A673 (cell line): ENCODE data around the gene SEMA4C. TPM values are rescaled to one million over a fixed set of nuclear protein-coding genes. Genes with fewer than 3 reads are reported as not detected.
"Not testable (repeated sequence)": the region's sequence is repeated elsewhere in the genome, so short reads cannot be mapped to it uniquely, and the experiment has no call there.

ENCODE experiments used
- BruUV-seq: library from RNA; stranded (reverse); fragments of 400-500 nt; replicated peaks from 2 replicates; lab custom pipeline; 2021; lab: Mats Ljungman, UMichigan
- CTCF ChIA-PET: fragments of 300-600 bp; sonication (Branson Sonifier 250); formaldehyde crosslinking; loops from one replicate; lab custom pipeline; 2022; ENCODE audit warnings: antibody characterized with exemption; lab: Charles Lee
- POLR2A ChIA-PET: fragments of 300-600 bp; sonication (Branson Sonifier 250); formaldehyde crosslinking; loops from one replicate; lab custom pipeline; 2022; ENCODE audit warnings: antibody characterized with exemption; ENCODE audit not compliant: low non-redundant PET; lab: Charles Lee
- DNase-seq: peaks from one replicate; pipeline ENCODE4 v3.0.0-alpha.2; 2015; ENCODE audit warnings: low spot score
- H3K27ac ChIP-seq: fragments of 200-600 bp; sonication (generic); 2 replicates; pipeline ENCODE4 v1.5.1; 2016; ENCODE audit warnings: mixed run types, low read depth, mild to moderate bottlenecking, mixed read lengths, antibody characterized with exemption, low read length; ENCODE audit not compliant: poor library complexity, severe bottlenecking
- H3K27me3 ChIP-seq: fragments of 200-600 bp; sonication (generic); replicated peaks from 2 replicates; pipeline ENCODE4 v1.6.1; 2017; ENCODE audit warnings: mixed run types, low read depth, mild to moderate bottlenecking, mixed read lengths, antibody characterized with exemption, low read length; ENCODE audit not compliant: insufficient read depth, poor library complexity
- H3K36me3 ChIP-seq: fragments of 200-600 bp; sonication (generic); 2 replicates; pipeline ENCODE4 v1.6.1; 2016; ENCODE audit warnings: mixed run types, mild to moderate bottlenecking, mixed read lengths, antibody characterized with exemption, low read length; ENCODE audit not compliant: insufficient read depth, poor library complexity, severe bottlenecking
- H3K4me1 ChIP-seq: fragments of 200-600 bp; sonication (generic); 2 replicates; pipeline ENCODE4 v1.6.1; 2017; ENCODE audit warnings: mixed run types, mild to moderate bottlenecking, mixed read lengths, antibody characterized with exemption, low read length; ENCODE audit not compliant: insufficient read depth, poor library complexity, severe bottlenecking
- H3K4me3 ChIP-seq: fragments of 200-600 bp; sonication (generic); 2 replicates; pipeline ENCODE4 v1.5.1; 2016; ENCODE audit warnings: low read depth, mixed run types, mild to moderate bottlenecking, mixed read lengths, low read length; ENCODE audit not compliant: poor library complexity, severe bottlenecking
- H3K9me3 ChIP-seq: fragments of 200-600 bp; sonication (generic); 2 replicates; pipeline ENCODE4 v1.6.1; 2016; ENCODE audit warnings: mixed run types, low read depth, mild to moderate bottlenecking, mixed read lengths, antibody characterized with exemption, low read length; ENCODE audit not compliant: poor library complexity, severe bottlenecking
- EZH2 ChIP-seq: fragments of 200-600 bp; sonication (generic); IDR thresholded peaks from 2 replicates; pipeline ENCODE4 v1.6.1; 2017; ENCODE audit warnings: borderline replicate concordance, low read depth, mild to moderate bottlenecking, mixed read lengths, antibody characterized with exemption, low read length; ENCODE audit not compliant: poor library complexity, severe bottlenecking
- intact Hi-C: fragments of 100-400 bp; cut with micrococcal nuclease; formaldehyde crosslinking; loops from one replicate; pipeline ENCODE4 v1.10.0; 2022; ENCODE audit not compliant: unreplicated experiment
- total RNA-seq: library from RNA; stranded (reverse); gene quantifications from 2 replicates; pipeline ENCODE4 v1.2.3, GENCODE V29; 2021
- TF ChIP-seq, protein P1 (sequence below): fragments of 300-800, 200-600 bp; sonication (generic); conservative IDR thresholded peaks from 2 replicates; pipeline ENCODE4 v1.5.1; 2017; ENCODE audit warnings: low read depth, mild to moderate bottlenecking, antibody characterized with exemption, low read length, moderate library complexity, mixed read lengths

SEMA4C gene
- total RNA-seq, 1 experiment from 2014 or later = 33.3 TPM

DNA sequence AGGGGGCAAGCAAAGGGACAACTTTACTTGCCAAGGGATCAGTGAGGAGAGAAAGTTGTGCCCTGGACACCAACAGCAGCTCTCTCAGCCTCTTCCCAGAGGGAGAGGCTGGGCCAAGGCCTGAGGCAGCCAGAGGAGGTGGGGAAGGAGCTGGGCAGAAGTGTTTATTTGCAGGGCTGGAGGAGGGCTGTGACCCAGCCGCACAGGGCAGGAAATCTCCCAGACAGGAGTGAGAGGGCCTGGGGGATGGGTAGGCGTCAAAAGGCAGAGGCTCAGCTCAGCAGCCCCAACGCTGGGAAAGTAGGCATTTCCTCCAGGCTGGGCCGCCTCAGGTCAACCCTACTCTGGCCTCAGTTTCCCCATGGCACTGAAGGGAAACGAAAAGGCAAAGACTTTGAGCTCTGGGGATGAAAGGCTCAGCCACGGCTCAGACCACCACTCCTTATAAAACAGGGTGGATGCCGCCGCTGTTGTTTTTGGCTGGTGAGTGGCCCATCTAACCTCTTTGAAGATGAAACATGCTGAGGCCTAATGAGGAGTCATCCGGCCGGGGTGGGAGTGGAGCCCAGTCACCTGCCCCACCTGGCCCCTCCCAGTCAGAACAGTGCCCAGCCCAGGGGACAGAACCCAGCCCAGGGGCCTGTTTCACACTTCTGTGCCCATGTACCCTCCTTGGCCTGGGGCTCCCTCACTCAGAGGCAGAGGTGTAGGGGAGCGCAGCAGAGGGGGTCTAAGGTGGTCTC lies 21.9 kb upstream of the SEMA4C start:
- Histone ChIP-seq H3K9me3 (no peaks in the 10 kb centered on the region), H3K27ac (no peak overlapping the region), H3K27me3 (no peaks in the 10 kb centered on the region), H3K36me3 (no peaks in the 10 kb centered on the region), H3K4me1 (no peaks in the 10 kb centered on the region), H3K4me3 (no peak overlapping the region)
- ChIA-PET POLR2A (no interaction called here), CTCF (no interaction called here)
- intact Hi-C loops = no loop called here
- no TSS peak for BruUV-seq
- DNase-seq = no peak
- TF ChIP-seq, protein P1, sequence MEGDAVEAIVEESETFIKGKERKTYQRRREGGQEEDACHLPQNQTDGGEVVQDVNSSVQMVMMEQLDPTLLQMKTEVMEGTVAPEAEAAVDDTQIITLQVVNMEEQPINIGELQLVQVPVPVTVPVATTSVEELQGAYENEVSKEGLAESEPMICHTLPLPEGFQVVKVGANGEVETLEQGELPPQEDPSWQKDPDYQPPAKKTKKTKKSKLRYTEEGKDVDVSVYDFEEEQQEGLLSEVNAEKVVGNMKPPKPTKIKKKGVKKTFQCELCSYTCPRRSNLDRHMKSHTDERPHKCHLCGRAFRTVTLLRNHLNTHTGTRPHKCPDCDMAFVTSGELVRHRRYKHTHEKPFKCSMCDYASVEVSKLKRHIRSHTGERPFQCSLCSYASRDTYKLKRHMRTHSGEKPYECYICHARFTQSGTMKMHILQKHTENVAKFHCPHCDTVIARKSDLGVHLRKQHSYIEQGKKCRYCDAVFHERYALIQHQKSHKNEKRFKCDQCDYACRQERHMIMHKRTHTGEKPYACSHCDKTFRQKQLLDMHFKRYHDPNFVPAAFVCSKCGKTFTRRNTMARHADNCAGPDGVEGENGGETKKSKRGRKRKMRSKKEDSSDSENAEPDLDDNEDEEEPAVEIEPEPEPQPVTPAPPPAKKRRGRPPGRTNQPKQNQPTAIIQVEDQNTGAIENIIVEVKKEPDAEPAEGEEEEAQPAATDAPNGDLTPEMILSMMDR = no peak
- no peak for TF ChIP-seq EZH2

DNA sequence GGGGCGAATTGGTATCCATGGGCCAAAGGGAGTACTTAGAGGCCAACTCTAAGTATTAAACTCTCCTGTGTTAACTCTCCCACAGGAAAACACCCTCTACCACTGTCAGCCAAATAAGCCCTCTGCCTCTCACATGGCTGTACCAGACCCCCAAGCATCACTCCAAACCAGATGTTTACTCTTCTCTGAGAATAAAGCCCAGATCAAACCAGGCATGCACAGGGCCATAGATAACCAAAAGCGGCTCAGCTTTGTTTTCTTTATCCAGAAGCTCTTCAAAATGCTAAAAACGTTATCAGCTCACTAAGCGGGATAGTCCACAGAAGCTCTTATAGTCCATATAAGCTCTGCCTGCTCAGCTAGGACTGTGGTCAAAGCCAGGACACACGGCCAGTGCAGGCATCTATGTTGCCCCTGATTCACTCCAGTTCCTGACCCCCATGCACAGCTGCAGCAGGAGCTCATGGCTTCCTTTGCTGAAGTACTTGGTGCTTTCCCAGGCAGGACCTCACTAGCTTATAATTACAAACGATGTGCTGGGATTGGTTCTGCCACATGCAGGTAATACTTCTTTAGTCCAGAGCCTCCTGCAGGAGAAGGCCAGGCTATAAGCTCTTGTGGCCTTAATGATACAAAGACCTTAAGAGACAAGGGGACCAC lies 21.0 kb upstream of the SEMA4C start:
- Histone ChIP-seq H3K36me3 (no peaks in the 10 kb centered on the region), H3K27me3 (no peaks in the 10 kb centered on the region), H3K27ac (no peak overlapping the region), H3K4me3 (no peak overlapping the region), H3K9me3 (no peaks in the 10 kb centered on the region), H3K4me1 (no peaks in the 10 kb centered on the region)
- no peak for DNase-seq
- BruUV-seq = no TSS peak
- CTCF ChIA-PET = no interaction called here
- intact Hi-C loops = no loop called here
- TF ChIP-seq, protein P1 = no peak
- no peak for TF ChIP-seq EZH2
- POLR2A ChIA-PET = no interaction called here

DNA sequence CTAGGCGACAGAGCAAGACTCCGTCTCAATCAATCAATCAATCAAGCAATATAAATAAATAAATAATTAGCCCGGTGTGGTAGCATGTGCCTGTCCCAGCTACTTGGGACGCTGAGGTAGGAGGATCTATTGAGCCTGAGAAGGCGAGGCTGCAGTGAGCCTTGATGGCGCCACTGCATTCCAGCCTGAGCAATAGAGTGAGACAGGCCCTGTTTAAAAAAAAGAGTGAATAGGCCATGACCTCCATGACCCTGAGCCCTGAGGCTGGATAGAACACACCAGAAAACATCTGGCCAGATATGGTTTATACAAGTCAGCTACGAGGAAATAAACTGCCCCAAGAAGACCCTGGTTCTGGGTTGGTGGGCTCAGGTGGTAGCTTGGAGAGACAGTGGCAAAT lies 20.4 kb upstream of the SEMA4C start:
- H3K36me3 ChIP-seq = no peaks in the 10 kb centered on the region
- TF ChIP-seq, protein P1 = no peak
- TF ChIP-seq EZH2 = no peak
- CTCF ChIA-PET = no interaction called here
- no peak overlapping the region for H3K27ac ChIP-seq
- no peak overlapping the region for H3K4me3 ChIP-seq
- no peaks in the 10 kb centered on the region for H3K4me1 ChIP-seq
- POLR2A ChIA-PET = no interaction called here
- no peaks in the 10 kb centered on the region for H3K9me3 ChIP-seq
- intact Hi-C loops = no loop called here
- BruUV-seq = no TSS peak
- DNase-seq = no peak
- H3K27me3 ChIP-seq = no peaks in the 10 kb centered on the region

DNA sequence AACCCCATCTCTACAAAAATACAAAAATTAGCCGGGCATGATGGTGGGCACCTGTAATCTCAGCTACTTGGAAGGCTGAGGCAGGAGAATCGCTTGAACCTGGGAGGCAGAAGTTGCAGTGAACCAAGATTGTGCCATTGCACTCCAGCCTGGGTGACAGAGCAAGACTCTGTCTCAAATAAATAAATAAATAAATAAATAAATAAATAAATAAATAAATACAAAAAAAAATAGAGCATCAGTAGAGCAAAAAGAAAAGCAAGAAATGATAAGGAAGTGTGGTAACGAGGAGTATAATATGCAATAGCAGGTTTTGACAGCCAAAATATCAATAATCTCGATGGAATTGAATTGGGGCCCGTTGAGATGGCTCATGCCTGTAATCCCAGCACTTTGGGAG lies 19.6 kb upstream of the SEMA4C start:
- BruUV-seq, H3K4me1 ChIP-seq, H3K4me3 ChIP-seq, POLR2A ChIA-PET, H3K27ac ChIP-seq, intact Hi-C loops, DNase-seq, H3K36me3 ChIP-seq, H3K27me3 ChIP-seq, H3K9me3 ChIP-seq, CTCF ChIA-PET: not testable (repeated sequence)
